Mononuclear cell (primary cell): ENCODE data around the gene HOXD4. TPM values are rescaled to one million over a fixed set of nuclear protein-coding genes. Genes with fewer than 3 reads are reported as not detected.

ENCODE experiments used
- H3K27me3 ChIP-seq: 2 replicates; pipeline ENCODE4 v1.6.0; 2011; ENCODE audit warnings: low read length, control low read depth; ENCODE audit not compliant: insufficient read depth
- H3K4me1 ChIP-seq: 2 replicates; pipeline ENCODE4 v1.5.1; 2011; ENCODE audit warnings: mild to moderate bottlenecking, low read length, control low read depth; ENCODE audit not compliant: insufficient read depth
- H3K4me3 ChIP-seq: 2 replicates; pipeline ENCODE4 v1.5.1; 2011; ENCODE audit warnings: mild to moderate bottlenecking, low read length, moderate library complexity
- H3K9me3 ChIP-seq: 2 replicates; pipeline ENCODE4 v1.5.1; 2011; ENCODE audit warnings: low read depth, mild to moderate bottlenecking, control low read depth, low read length
- total RNA-seq: library from RNA; depleted of rRNA; stranded (reverse); fragments of >200 nt; gene quantifications from one replicate; pipeline ENCODE4 v1.2.3, GENCODE V29; 2012

Gene HOXD4
- total RNA-seq, 1 donor: 0.21 TPM

- no peaks in the 10 kb centered on the region for H3K9me3 ChIP-seq
- H3K27me3 ChIP-seq: peaks cover 92% of the 10 kb centered on the region
- no peak overlapping the region for H3K4me3 ChIP-seq
- peaks cover 23% of the 10 kb centered on the region for H3K4me1 ChIP-seq
These were observed 21.0 kb upstream of the HOXD4 start for GRCh38 chr2:176130147-176130956.

GRCh38 chr2:176130957-176131847, 20.1 kb upstream of the HOXD4 start:
- H3K9me3 ChIP-seq: no peaks in the 10 kb centered on the region
- peaks cover 92% of the 10 kb centered on the region for H3K27me3 ChIP-seq
- H3K4me1 ChIP-seq: peaks cover 24% of the 10 kb centered on the region
- H3K4me3 ChIP-seq: no peak overlapping the region

GRCh38 chr2:176131848-176132158, 19.5 kb upstream of the HOXD4 start:
- Histone ChIP-seq H3K9me3 (no peaks in the 10 kb centered on the region), H3K4me1 (peaks cover 29% of the 10 kb centered on the region), H3K27me3 (peaks cover 92% of the 10 kb centered on the region), H3K4me3 (no peak overlapping the region)

GRCh38 chr2:176132205-176133171, 18.9 kb upstream of the HOXD4 start:
- no peak overlapping the region for H3K4me3 ChIP-seq

GRCh38 chr2:176133389-176133788, 18.0 kb upstream of the HOXD4 start:
- Histone ChIP-seq H3K27me3 (peaks cover 92% of the 10 kb centered on the region), H3K9me3 (no peaks in the 10 kb centered on the region), H3K4me1 (peaks cover 30% of the 10 kb centered on the region), H3K4me3 (no peak overlapping the region)

More at GRCh38 chr2:176132205-176133171, 18.9 kb upstream of the HOXD4 start:
- Histone ChIP-seq H3K9me3 (no peaks in the 10 kb centered on the region), H3K27me3 (peaks cover 92% of the 10 kb centered on the region), H3K4me1 (peaks cover 30% of the 10 kb centered on the region)

GRCh38 chr2:176134035-176134434, 17.3 kb upstream of the HOXD4 start:
- H3K27me3 ChIP-seq: peaks cover 92% of the 10 kb centered on the region
- H3K4me1 ChIP-seq: peaks cover 27% of the 10 kb centered on the region
- H3K9me3 ChIP-seq: no peaks in the 10 kb centered on the region
- no peak overlapping the region for H3K4me3 ChIP-seq

GRCh38 chr2:176135035-176135440, 16.3 kb upstream of the HOXD4 start:
- peaks cover 23% of the 10 kb centered on the region for H3K4me1 ChIP-seq

GRCh38 chr2:176136374-176137251, 14.7 kb upstream of the HOXD4 start:
- peaks cover 99% of the 10 kb centered on the region for H3K27me3 ChIP-seq
- no peaks in the 10 kb centered on the region for H3K9me3 ChIP-seq
- no peak overlapping the region for H3K4me3 ChIP-seq
- peaks cover 25% of the 10 kb centered on the region for H3K4me1 ChIP-seq

More at GRCh38 chr2:176135035-176135440, 16.3 kb upstream of the HOXD4 start:
- Histone ChIP-seq H3K9me3 (no peaks in the 10 kb centered on the region), H3K4me3 (no peak overlapping the region), H3K27me3 (peaks cover 96% of the 10 kb centered on the region)

GRCh38 chr2:176137252-176137580, 14.1 kb upstream of the HOXD4 start:
- Histone ChIP-seq H3K9me3 (no peaks in the 10 kb centered on the region), H3K4me1 (peaks cover 25% of the 10 kb centered on the region), H3K4me3 (no peak overlapping the region), H3K27me3 (peaks cover 99% of the 10 kb centered on the region)

GRCh38 chr2:176137906-176138305, 13.4 kb upstream of the HOXD4 start:
- peaks cover 99% of the 10 kb centered on the region for H3K27me3 ChIP-seq
- no peaks in the 10 kb centered on the region for H3K9me3 ChIP-seq
- H3K4me1 ChIP-seq: peaks cover 18% of the 10 kb centered on the region
- H3K4me3 ChIP-seq: no peak overlapping the region

- H3K4me1 ChIP-seq: peaks cover 18% of the 10 kb centered on the region
- no peak overlapping the region for H3K4me3 ChIP-seq
- no peaks in the 10 kb centered on the region for H3K9me3 ChIP-seq
- peaks cover 99% of the 10 kb centered on the region for H3K27me3 ChIP-seq
These were observed 12.8 kb upstream of the HOXD4 start for GRCh38 chr2:176138526-176138922.

- Histone ChIP-seq H3K9me3 (no peaks in the 10 kb centered on the region), H3K27me3 (peaks cover 99% of the 10 kb centered on the region), H3K4me3 (no peak overlapping the region), H3K4me1 (peaks cover 18% of the 10 kb centered on the region)
These were observed 12.3 kb upstream of the HOXD4 start for GRCh38 chr2:176138923-176139660.

- Histone ChIP-seq H3K9me3 (no peaks in the 10 kb centered on the region), H3K4me3 (no peak overlapping the region), H3K4me1 (peaks cover 18% of the 10 kb centered on the region), H3K27me3 (peaks cover 96% of the 10 kb centered on the region)
These were observed 11.5 kb upstream of the HOXD4 start for GRCh38 chr2:176139661-176140512.
